PFSK-1 (cell line): Measurements from ENCODE around the gene BTBD10.

Source experiments
- FOXP2 ChIP-seq: optimal IDR thresholded peaks from 2 replicates; pipeline ENCODE3; 2011; ENCODE audit warnings: borderline replicate concordance, control low read depth, inconsistent platforms; ENCODE audit not compliant: insufficient read depth; ENCODE audit errors: extremely low read length, extremely low read depth
- POLR2AphosphoS5 ChIP-seq: IDR thresholded peaks from 2 replicates; pipeline ENCODE4 v1.6.1; 2012; ENCODE audit warnings: low read depth, mild to moderate bottlenecking, control low read depth, low read length, moderate library complexity
- REST ChIP-seq, 2 experiments: IDR thresholded peaks; 2 replicates each; pipeline versions ENCODE4 v1.6.1 to v1.8.0; 2011 to 2012; ENCODE audit warnings: low read depth in 2 of 2, low read length in 2 of 2, control low read depth in 1 of 2, inconsistent platforms in 1 of 2, mild to moderate bottlenecking in 1 of 2, moderate library complexity in 1 of 2; ENCODE audit not compliant: insufficient read depth in 1 of 2
- SIN3A ChIP-seq: IDR thresholded peaks from 2 replicates; pipeline ENCODE4 v1.6.1; 2012; ENCODE audit warnings: mild to moderate bottlenecking, low read length, moderate library complexity, borderline replicate concordance; ENCODE audit not compliant: insufficient read depth
- TAF1 ChIP-seq: IDR thresholded peaks from 2 replicates; pipeline ENCODE4 v1.6.1; 2012; ENCODE audit warnings: low read length, control low read depth, borderline replicate concordance; ENCODE audit not compliant: insufficient read depth

Gene BTBD10

GRCh38 chr11:13405220-13405619, 57.8 kb downstream of the BTBD10 start:
- TF ChIP-seq TAF1 = no peak
- TF ChIP-seq REST (IDR thresholded peaks at IDR 0.05; ENCODE audit: insufficient read depth in 1 of 2, low read depth in 2 of 2, low read length in 2 of 2) = no peak
- no peak for TF ChIP-seq SIN3A
- no peak for TF ChIP-seq FOXP2
- TF ChIP-seq POLR2AphosphoS5 = no peak

GRCh38 chr11:13391217-13391616, 71.8 kb downstream of the BTBD10 start:
- TF ChIP-seq SIN3A (no peak), POLR2AphosphoS5 (no peak), REST (IDR thresholded peaks at IDR 0.05; ENCODE audit: insufficient read depth in 1 of 2, low read depth in 2 of 2, low read length in 2 of 2) (no peak), FOXP2 (no peak), TAF1 (no peak)

GRCh38 chr11:13388741-13389140, 74.3 kb downstream of the BTBD10 start:
- TF ChIP-seq POLR2AphosphoS5 (no peak), FOXP2 (no peak), SIN3A (no peak), REST (IDR thresholded peaks at IDR 0.05; ENCODE audit: insufficient read depth in 1 of 2, low read depth in 2 of 2, low read length in 2 of 2) (no peak), TAF1 (no peak)

GRCh38 chr11:13386567-13386966, 76.5 kb downstream of the BTBD10 start:
- TF ChIP-seq SIN3A (no peak), POLR2AphosphoS5 (no peak), TAF1 (no peak), REST (IDR thresholded peaks at IDR 0.05; ENCODE audit: insufficient read depth in 1 of 2, low read depth in 2 of 2, low read length in 2 of 2) (no peak), FOXP2 (no peak)

- no peak for TF ChIP-seq FOXP2
- TF ChIP-seq TAF1 = no peak
- no peak for TF ChIP-seq POLR2AphosphoS5
- TF ChIP-seq REST (IDR thresholded peaks at IDR 0.05; ENCODE audit: insufficient read depth in 1 of 2, low read depth in 2 of 2, low read length in 2 of 2) = no peak
- no peak for TF ChIP-seq SIN3A
Measured at GRCh38 chr11:13384908-13385640, 77.9 kb downstream of the BTBD10 start.
